ENCODE data around the gene FPR3. TPM values are rescaled to one million over a fixed set of nuclear protein-coding genes. Genes with fewer than 3 reads are reported as not detected.

The FPR3 gene
- total and polyA plus RNA-seq, 9 of the 15 experiments (the other 6 are each of a cell fraction or from before 2014, with no cell fraction given), result 0.08 to 0.51 (median 0.22) TPM; not detected in 1

DNA sequence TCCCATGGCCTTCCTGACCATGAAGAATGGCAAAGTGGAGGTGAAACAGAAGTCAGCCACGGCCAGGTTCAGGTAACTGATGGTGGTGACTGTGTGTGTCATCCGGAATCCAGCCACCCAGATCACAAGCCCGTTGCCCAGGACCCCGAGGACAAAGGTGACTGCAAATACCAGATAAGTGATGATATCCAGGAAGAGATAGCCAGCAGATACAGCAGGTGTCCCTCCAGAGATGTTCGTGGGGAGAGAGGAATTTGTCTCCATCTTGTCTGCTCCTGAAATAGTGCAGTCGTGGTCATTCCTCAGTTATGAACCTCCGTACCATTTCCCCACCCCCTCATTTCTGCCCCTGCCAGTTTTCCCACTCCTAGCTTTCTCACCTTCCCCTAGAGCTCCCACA, 48.2 kb upstream of the FPR3 start (continued):
- TF ChIP-seq HOXB6 (CRISPR knock-in tag; IDR thresholded peaks at IDR 0.05; ENCODE audit: borderline replicate concordance) (no peak), ZNF699 (CRISPR knock-in tag; IDR thresholded peaks at IDR 0.05; ENCODE audit: insufficient replicate concordance) (no peak), MXI1 (IDR thresholded peaks at IDR 0.05; ENCODE audit: low read depth, low read length) (no peak), ARID1B (IDR thresholded peaks at IDR 0.05) (no peak), SIN3A (IDR thresholded peaks at IDR 0.05; ENCODE audit: borderline replicate concordance in 2 of 2, control insufficient read depth in 1 of 2, low read depth in 2 of 2, low read length in 2 of 2) (no peak)
- TF ChIP-seq, protein P1, sequence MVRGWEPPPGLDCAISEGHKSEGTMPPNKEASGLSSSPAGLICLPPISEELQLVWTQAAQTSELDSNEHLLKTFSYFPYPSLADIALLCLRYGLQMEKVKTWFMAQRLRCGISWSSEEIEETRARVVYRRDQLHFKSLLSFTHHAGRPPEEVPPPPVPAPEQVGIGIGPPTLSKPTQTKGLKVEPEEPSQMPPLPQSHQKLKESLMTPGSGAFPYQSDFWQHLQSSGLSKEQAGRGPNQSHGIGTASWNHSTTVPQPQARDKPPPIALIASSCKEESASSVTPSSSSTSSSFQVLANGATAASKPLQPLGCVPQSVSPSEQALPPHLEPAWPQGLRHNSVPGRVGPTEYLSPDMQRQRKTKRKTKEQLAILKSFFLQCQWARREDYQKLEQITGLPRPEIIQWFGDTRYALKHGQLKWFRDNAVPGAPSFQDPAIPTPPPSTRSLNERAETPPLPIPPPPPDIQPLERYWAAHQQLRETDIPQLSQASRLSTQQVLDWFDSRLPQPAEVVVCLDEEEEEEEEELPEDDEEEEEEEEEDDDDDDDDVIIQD (CRISPR knock-in tag; IDR thresholded peaks at IDR 0.05), result no peak

DNA sequence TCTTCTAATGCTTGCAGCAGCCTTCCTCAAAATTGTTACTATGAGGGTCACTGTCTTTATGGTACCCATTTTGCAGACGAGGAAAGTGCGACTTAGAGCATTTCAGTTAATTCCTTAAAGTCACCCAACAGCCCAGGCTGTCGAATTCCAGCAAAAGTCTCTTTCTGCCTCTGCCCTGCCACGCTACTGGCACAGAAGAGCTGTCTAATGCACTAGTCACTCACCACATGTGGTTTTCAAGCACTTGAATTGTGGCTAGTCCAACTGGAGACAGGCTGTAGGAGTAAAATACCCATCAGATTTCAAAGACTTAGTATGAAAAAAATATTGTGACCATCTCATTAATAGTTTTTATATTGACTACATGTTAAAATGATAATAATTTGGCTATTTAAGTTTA, 45.0 kb upstream of the FPR3 start:
- Histone ChIP-seq H3K4me1 (replicated peaks in 1 of 2; ENCODE audit: control insufficient read depth in 2 of 2, insufficient read depth in 2 of 2, low read length in 2 of 2) (peaks cover 0 to 7% of the 10 kb centered on the region in 2 experiments; a peak in 2 of 5 replicates), H3K4me3 (no peak overlapping the region), H3K36me3 (ENCODE audit: control insufficient read depth, insufficient read depth, low read length) (no peaks in the 10 kb centered on the region), H3K9ac (ENCODE audit: insufficient read depth in 1 of 2, low read depth in 2 of 2, low read length in 2 of 2) (no peak overlapping the region), H3K27ac (ENCODE audit: extremely low read depth, low read depth, low read length) (no peak overlapping the region), H3K79me2 (ENCODE audit: control insufficient read depth, insufficient read depth, low read length) (no peaks in the 10 kb centered on the region), H2AFZ (ENCODE audit: low read depth, low read length) (no peak overlapping the region), H3K4me2 (ENCODE audit: insufficient read depth, low read length) (no peak overlapping the region), H3K9me3 (replicated peaks; ENCODE audit: control insufficient read depth, insufficient read depth, low read depth, low read length) (no peaks in the 10 kb centered on the region), H4K20me1 (replicated peaks; ENCODE audit: control insufficient read depth, insufficient read depth, low read length) (no peaks in the 10 kb centered on the region), H3K9me1 (ENCODE audit: control insufficient read depth, insufficient read depth, low read length) (no peaks in the 10 kb centered on the region), H3K27me3 (ENCODE audit: control insufficient read depth in 2 of 2, insufficient read depth in 2 of 2, low read length in 2 of 2) (peaks cover 5 to 7% of the 10 kb centered on the region in 2 experiments; a peak in 1 of 5 replicates)
- FAIRE-seq, result no peak
- 5% methylated on average over 4 of the region's 4 CpGs for WGBS (ENCODE audit: insufficient coverage, low coverage, missing lambda C conversion rate)
- in situ Hi-C loops (cut with MboI), result no loop called here
- intact Hi-C loops (cut with micrococcal nuclease), result no loop called here
- no peak for DNase-seq (ENCODE audit: extremely low read depth in 1 of 4, low spot score in 3 of 4)
- ChIA-PET CTCF (ENCODE audit: low intra/inter-chr PET ratio) (no interaction called here), POLR2A (interaction anchor here (1.1 kb wide), 1 partner anchor 14 kb away, joined by 3 read pairs; no protein-coding TSS in a partner anchor)
- BruUV-seq (replicated peaks), result no TSS peak
- ATAC-seq, result no peak
- TF ChIP-seq ZFP30 (CRISPR knock-in tag; IDR thresholded peaks at IDR 0.05; ENCODE audit: borderline replicate concordance) (no peak), SRSF1 (IDR thresholded peaks at IDR 0.05; ENCODE audit: low read depth, low read length) (no peak), ZC3H8 (IDR thresholded peaks at IDR 0.05) (no peak), ZNF146 (CRISPR knock-in tag; IDR thresholded peaks at IDR 0.05; ENCODE audit: unreplicated experiment) (no peak), EP400 (IDR thresholded peaks at IDR 0.05) (no peak), COPS2 (conservative IDR thresholded peaks at IDR 0.05) (no peak), SRSF9 (IDR thresholded peaks at IDR 0.05; ENCODE audit: borderline replicate concordance, low read depth, low read length) (no peak), E2F3 (CRISPR knock-in tag; IDR thresholded peaks at IDR 0.05) (no peak), HIVEP1 (CRISPR knock-in tag; IDR thresholded peaks at IDR 0.05) (no peak), KAT2B (IDR thresholded peaks at IDR 0.05; ENCODE audit: low read depth, low read length) (no peak), POLR2B (IDR thresholded peaks at IDR 0.05; ENCODE audit: low read depth, partially characterized antibody) (no peak), ETV6 (IDR thresholded peaks at IDR 0.05; ENCODE audit: borderline replicate concordance in 1 of 2, low read depth in 2 of 2, low read length in 1 of 2) (no peak), ETV6 (CRISPR knock-in tag; IDR thresholded peaks at IDR 0.05; ENCODE audit: borderline replicate concordance) (no peak), ZNF347 (CRISPR knock-in tag; IDR thresholded peaks at IDR 0.05; ENCODE audit: low read depth) (no peak)
- TF ChIP-seq, protein P2, sequence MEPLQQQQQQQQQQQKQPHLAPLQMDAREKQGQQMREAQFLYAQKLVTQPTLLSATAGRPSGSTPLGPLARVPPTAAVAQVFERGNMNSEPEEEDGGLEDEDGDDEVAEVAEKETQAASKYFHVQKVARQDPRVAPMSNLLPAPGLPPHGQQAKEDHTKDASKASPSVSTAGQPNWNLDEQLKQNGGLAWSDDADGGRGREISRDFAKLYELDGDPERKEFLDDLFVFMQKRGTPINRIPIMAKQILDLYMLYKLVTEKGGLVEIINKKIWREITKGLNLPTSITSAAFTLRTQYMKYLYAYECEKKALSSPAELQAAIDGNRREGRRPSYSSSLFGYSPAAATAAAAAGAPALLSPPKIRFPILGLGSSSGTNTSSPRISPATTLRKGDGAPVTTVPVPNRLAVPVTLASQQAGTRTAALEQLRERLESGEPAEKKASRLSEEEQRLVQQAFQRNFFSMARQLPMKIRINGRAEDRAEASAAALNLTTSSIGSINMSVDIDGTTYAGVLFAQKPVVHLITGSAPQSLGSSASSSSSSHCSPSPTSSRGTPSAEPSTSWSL (CRISPR knock-in tag; IDR thresholded peaks at IDR 0.05; ENCODE audit: borderline replicate concordance), result no peak
